ENCODE measurements around the gene SMO.

DNA sequence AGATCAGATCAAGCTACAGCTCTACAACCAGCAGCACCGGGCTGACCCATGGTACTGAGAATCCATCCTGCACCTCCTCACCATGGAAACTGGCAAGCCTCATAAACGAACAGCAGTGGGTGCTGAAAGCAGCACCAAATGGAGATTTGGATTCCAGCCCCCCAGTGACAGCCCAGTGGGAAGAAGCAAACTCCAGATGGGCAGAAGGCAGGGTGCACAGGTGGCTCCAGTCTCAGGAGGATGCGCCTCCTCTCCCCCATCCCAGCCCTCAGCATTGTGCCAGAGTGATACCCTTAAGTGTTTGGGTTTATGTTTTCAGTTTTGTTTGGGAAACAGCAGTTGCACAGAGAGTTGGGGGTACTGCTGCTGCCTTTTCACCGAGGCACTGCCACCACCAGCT lies 20.6 kb upstream of the SMO start:
- TF ChIP-seq, protein P1, sequence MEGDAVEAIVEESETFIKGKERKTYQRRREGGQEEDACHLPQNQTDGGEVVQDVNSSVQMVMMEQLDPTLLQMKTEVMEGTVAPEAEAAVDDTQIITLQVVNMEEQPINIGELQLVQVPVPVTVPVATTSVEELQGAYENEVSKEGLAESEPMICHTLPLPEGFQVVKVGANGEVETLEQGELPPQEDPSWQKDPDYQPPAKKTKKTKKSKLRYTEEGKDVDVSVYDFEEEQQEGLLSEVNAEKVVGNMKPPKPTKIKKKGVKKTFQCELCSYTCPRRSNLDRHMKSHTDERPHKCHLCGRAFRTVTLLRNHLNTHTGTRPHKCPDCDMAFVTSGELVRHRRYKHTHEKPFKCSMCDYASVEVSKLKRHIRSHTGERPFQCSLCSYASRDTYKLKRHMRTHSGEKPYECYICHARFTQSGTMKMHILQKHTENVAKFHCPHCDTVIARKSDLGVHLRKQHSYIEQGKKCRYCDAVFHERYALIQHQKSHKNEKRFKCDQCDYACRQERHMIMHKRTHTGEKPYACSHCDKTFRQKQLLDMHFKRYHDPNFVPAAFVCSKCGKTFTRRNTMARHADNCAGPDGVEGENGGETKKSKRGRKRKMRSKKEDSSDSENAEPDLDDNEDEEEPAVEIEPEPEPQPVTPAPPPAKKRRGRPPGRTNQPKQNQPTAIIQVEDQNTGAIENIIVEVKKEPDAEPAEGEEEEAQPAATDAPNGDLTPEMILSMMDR (IDR thresholded peaks at IDR 0.05; ENCODE audit: poor library complexity) = no peak
- TF ChIP-seq EZH2 (IDR thresholded peaks at IDR 0.05; ENCODE audit: borderline replicate concordance) = no peak

All from hepatocyte (in vitro differentiated cells).